NCI-H526 treated with DMSO at 0.1 percent for 48 hours (cell line): ENCODE measurements around the gene MAP4K1.
"Not testable (repeated sequence)": the region's sequence is repeated elsewhere in the genome, so short reads cannot be mapped to it uniquely, and the experiment has no call there.

ENCODE experiments used
- DNase-seq: peaks from one replicate; lab custom pipeline; 2025; lab: John Stamatoyannopoulos, UW

Gene MAP4K1

DNA sequence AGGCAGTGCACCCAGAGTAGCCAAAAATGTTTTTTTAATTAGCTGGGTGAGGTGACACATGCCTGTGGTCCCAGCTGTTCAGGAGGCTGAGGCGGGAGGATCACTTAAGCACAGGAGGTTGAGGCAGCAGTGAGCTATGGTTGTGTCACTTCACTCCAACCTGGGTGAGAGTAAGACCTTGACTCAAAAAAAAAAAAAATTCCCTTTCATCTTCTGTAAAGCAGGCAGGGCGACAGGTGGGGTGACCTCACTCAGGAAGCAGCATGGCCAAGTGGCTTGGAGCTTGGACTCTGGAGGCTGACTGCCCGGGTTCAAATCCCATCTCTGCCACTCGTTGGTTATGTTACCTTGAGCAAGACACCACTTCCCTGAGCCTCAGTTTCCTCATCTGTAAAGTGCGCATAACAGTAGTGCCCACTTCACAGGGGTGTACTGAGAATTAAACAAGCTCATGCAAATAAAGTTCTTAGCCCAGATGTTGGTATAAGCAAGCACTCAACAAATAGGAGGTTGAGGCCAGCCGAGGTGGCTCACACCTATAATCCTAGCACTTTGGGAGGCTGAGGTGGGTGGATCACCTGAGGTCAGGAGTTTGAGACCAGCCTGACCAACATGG lies 48.3 kb downstream of the MAP4K1 start:
- DNase-seq, result no peak

DNA sequence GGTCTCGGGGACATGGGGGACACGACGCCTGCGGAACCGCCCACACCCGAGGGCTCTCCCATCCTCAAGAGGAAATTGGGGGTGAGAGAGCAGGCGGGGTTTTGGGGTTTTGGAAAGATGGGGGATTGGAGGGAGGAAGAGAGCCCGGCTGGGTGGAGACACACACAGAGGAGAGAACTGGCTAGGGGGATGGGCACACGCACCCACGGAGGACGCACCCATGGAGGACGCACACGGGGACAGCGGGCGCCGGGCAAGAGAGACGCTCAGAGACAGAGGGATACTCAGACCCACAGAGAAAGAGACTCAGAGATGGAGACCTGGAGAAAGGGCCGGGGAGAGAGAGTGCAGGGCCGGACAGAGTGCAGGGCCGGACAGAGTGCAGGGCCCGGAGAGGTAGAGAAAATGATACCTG lies 52.1 kb downstream of the MAP4K1 start:
- no peak for DNase-seq

GRCh38 chr19:38564981-38565690 lies 52.6 kb downstream of the MAP4K1 start:
- DNase-seq, result no peak

DNA sequence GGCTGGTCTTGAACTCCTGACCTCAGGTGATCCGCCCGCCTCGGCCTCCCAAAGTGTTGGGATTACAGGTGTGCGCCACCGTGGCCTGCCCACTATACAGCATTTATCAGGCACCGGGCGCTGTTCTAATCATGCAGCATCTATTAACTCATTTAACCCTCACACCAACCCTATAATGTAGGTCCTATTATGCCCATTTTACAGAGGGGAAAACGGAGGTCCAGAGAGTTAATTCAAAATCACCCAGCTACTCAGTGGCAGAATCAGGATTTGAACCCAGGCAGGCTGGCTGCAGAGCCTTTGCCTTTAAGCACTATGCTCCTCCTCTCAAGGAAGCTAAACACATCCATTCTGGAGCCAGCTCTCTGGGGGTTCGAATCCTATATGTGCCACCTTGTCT lies 54.3 kb downstream of the MAP4K1 start:
- DNase-seq, result no peak

DNA sequence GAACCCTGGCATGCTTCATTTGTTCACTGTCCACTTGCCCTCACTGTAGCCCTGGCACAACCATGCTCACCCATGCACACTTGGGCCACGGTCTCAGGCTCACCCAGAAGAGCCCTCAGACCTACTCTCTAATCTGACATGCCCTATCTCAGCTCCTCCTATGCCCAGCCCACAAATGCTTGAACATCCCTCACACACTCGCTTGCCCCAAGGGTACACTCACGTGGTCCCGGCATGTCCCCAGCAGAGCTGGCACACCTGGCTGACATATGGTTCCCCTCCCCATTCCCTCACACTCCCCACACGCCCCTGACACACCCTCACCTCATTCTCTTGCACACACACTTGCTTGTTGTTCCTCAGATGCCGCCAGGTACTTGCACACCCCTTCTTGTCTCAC lies 55.7 kb downstream of the MAP4K1 start:
- DNase-seq, result no peak

GRCh38 chr19:38561658-38562057 lies 56.1 kb downstream of the MAP4K1 start:
- DNase-seq, result no peak

DNA sequence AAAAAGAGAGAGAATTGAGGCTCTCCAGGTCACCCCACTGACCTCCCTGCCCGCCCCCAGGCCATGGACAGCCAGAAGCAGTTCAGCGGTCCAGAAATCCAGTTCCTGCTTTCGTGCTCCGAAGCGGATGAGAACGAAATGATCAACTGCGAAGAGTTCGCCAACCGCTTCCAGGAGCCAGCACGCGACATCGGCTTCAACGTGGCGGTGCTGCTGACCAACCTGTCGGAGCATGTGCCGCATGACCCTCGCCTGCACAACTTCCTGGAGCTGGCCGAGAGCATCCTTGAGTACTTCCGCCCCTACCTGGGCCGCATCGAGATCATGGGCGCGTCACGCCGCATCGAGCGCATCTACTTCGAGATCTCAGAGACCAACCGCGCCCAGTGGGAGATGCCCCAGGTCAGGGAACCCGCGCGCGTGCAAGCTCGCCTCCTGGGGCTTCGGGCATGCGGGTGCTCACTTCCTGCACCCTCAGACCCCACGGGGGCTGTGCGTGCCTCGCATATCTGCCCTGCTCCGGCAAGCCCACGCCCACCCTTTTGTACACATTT lies 56.6 kb downstream of the MAP4K1 start:
- no peak for DNase-seq

GRCh38 chr19:38559428-38560401 lies 58.0 kb downstream of the MAP4K1 start:
- DNase-seq, result no peak

GRCh38 chr19:38558933-38559332 lies 58.8 kb downstream of the MAP4K1 start:
- DNase-seq, result not testable (repeated sequence)

GRCh38 chr19:38557205-38557799 lies 60.5 kb downstream of the MAP4K1 start:
- DNase-seq, result no peak

DNA sequence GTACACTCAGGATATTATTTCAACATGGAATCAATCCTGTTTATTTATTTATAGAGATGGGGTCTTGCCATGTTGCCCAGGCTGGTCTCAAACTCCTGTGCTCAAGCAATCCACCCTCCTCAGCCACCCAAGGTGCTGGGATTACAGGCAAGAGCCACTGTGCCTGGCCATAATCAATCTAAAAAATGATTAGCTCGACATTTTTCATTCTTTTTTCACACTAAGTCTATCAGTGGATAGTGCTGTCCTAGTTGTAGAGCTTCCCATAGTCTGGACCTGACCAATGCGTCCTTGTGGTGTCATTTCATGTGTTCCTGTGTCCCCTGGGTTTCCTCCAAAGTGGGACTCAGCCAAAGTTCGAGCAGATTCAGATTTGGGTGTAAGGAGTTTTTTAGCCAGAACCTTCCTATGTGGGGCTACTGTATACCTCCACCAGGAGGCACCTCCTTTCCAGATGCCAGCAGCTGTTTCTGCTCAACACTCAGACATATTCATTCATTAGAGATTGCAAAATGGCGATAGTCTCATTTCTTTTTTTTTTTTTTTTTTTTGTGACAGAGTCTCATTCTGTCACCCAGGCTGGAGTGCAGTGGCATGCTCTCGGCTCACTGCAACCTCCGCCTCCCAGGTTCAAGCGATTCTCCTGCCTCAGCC lies 61.1 kb downstream of the MAP4K1 start:
- DNase-seq, result no peak

DNA sequence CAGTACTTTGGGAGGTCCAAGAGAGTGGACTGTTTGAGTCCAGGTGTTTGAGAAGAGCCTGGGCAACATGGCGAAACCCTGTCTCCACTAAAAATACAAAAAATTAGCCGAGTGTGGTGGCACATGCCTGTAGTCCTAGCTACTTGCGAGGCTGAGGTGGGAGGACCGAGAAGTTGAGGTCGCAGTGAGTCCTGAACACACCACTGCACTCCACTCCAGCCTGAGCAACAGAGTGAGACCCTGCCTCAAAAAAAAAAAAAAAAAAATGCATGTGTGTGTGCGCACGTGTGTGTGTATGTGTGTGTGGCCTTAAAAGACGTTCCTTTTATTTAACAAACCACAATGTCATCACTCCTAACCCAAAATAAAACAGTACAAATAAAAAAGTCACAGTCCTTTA lies 62.6 kb downstream of the MAP4K1 start:
- no peak for DNase-seq

DNA sequence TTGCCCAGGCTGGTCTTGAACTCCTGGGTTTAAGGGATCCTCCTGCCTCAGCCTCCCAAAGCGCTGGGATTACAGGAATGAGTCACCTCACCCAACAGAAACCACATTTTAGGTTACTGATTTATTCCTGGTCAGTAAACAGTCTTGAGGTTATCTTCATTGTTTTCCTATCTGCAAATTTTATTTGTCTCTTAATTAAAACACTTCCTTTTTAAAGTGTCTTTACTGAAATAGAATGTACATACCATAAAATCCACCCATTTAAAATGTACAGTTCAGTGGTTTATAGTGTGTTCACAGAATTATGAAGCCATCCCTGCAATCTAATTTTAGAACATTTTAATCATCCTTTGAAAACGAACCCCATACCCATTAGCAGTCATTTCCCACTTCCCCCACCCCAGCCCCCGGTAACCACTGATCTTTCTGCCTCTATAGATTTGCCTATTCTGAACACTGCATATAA lies 63.0 kb downstream of the MAP4K1 start:
- DNase-seq, result no peak

DNA sequence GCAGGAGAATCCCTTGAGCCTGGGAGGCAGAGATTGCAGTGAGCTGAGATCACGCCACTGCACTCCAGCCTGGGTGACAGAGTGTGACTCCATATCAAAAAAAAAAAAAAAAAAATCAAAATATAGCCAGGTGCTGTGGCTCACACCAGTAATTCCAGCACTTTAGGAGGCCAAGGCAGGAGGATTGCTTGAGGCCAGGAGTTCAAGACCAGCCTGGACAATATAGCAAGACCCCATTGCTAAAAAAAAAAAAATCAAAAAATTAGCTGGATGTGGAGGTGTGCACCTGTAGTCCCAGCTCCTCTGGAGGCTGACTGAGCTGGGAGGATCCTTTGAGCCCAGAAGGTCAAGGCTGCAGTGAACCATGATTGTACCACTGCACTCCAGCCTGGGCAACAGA lies 64.5 kb downstream of the MAP4K1 start:
- DNase-seq, result not testable (repeated sequence)

DNA sequence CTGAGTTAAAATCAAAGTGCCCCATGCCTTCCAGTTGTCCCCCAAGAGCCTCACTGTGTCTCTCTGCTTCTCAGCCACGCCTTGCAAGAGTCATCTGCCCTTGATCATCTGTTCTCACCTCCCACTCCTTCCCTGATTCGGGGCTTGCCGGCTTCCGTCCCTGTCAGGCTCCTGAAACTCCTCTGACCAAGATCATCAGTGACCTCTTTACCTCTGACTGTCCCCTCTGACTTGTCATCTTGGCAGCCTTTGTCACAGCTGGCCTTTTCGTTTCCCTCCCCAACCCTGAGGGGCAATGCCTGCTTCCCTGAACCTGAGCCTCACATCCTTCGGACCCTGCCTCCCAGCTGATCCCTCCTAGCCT lies 66.3 kb downstream of the MAP4K1 start:
- DNase-seq, result no peak

GRCh38 chr19:38550376-38550775 lies 67.4 kb downstream of the MAP4K1 start:
- no peak for DNase-seq

DNA sequence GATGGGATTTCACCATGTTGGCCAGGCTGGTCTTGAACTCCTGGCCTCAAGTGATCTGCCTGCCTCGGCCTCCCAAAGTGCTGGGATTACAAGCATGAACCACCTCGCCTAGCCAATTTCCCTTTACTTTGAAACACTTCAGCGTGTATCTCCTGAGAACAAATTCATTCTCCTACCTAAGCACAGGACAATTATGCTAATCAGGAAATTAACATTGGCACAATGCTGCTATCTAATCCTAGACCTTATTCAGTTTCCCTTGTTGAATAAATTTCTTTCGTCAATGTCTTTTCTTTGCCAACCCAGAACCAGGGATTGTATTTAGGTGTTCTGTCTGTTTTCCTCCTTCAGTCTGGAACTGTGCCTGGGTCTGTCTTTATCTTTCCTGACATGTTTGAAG lies 67.8 kb downstream of the MAP4K1 start:
- DNase-seq, result no peak

GRCh38 chr19:38549061-38549460 lies 68.7 kb downstream of the MAP4K1 start:
- DNase-seq, result no peak

GRCh38 chr19:38547421-38547820 lies 70.3 kb downstream of the MAP4K1 start:
- no peak for DNase-seq

DNA sequence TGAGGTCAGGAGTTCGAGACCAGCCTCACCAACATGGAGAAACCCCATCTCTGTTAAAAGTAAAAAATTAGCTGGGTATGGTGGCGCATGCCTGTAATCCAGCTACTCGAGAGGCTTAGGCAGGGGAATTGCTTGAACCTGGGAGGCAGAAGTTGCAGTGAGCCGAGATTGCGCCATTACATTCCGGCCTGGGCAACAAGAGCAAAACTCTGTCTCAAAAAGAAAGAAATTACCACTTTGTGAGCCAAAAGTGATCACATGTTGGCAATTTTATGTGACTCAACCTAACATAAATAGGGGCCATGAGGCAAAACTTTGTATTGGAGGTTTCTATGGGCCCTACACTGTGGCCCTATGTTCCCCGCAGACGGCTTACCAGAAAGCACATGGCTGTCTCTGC lies 72.2 kb downstream of the MAP4K1 start:
- DNase-seq, result no peak

DNA sequence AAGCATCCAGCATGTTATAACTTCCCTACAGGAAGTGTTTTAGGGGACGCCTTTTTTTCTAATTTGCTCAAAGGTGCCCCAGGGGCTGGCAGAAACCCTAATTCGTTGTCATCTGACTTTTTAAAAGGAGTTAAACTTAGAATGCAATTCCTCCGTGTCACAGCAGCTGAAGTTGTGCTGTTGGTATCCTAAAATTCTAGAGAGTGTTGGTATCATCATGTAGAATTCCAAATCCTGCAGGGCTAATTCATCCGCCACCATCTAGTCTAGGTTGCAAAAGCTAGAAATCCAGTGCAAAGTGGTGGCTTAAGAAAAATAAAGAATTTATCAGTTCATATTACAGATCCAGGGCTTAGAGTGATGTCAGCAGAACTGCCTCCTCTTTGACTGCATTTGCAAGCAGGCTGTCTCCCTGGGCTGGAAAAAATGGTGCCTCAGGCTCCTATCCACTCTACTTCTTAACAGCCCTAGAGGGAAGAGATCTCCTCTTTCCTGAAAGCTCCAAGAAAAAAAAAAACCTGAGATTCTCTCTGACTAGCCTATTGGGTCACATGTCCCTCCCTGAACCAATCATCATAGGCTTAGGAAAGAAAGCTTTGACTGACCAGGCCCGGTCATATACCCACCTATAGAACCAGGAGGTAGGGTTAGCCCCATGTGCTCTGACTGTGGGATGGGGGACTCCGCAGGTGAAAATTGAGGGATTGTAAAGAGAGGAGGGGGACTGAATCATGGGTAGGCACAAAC lies 73.0 kb downstream of the MAP4K1 start:
- DNase-seq, result no peak
